HG02840 (cell line): ENCODE measurements around the gene ELOVL7.
"Not testable (repeated sequence)": the region's sequence is repeated elsewhere in the genome, so short reads cannot be mapped to it uniquely, and the experiment has no call there.

Experiments
- ATAC-seq: cut with Tn5 transposase; IDR thresholded peaks from one replicate; pipeline ENCODE4 v1.9.1; 2021; ENCODE audit warnings: mild to moderate bottlenecking, moderate library complexity, moderate number of reproducible peaks; ENCODE audit not compliant: unreplicated experiment, low FRiP score

ELOVL7 gene

GRCh38 chr5:60722416-60722815 is 121.7 kb downstream of the ELOVL7 start:
- no peak for ATAC-seq

DNA sequence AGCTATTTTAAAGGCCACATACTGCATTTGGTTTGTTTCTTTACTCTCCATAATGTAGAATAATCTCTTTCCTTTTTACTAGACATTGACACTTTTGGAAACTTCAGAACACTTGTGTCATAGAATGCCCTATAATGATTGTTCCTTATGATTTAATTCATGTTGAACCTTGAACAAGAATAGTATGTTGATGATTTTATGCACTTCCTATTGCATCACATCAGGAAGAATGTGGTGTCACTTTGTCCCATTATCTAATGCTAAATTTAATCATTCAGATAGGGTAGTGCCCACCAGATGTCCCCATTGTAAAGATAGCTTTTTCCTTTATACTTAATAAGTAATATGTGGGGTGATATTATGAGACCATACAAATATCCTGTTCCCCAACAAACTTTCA is 124.7 kb downstream of the ELOVL7 start:
- ATAC-seq = no peak

DNA sequence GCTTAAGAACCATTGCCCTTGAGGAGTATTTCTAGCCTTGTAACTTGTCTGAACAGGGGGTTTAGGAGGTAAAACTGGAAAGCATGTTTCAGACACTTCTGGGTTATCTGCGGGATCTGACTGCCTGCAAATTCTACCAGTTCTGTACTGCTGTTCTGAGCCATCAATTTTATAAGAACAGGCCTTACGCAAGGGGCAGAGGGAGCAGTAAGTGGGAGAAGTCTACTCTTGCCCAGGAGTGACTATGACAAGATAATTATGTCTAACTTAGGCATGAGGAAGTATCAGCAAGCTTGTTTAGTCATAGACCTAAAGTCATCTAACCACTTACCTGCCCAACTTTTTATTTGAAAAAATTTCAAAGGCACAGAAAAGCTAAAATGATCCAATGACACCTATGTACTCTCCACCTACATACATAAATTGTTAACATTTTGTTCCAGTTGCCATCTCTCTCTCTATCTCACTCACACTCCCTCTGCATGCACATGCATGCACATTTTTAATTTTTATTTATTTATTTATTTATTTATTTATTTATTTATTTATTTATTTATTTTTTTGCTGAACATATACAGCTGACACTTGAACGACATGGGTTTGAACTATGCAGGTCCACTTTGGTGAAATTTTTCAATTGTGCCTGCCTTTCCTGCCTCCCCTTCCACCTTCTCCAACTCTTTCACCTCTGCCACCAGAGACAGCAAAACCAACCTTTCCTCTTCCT is 125.7 kb downstream of the ELOVL7 start:
- no peak for ATAC-seq

DNA sequence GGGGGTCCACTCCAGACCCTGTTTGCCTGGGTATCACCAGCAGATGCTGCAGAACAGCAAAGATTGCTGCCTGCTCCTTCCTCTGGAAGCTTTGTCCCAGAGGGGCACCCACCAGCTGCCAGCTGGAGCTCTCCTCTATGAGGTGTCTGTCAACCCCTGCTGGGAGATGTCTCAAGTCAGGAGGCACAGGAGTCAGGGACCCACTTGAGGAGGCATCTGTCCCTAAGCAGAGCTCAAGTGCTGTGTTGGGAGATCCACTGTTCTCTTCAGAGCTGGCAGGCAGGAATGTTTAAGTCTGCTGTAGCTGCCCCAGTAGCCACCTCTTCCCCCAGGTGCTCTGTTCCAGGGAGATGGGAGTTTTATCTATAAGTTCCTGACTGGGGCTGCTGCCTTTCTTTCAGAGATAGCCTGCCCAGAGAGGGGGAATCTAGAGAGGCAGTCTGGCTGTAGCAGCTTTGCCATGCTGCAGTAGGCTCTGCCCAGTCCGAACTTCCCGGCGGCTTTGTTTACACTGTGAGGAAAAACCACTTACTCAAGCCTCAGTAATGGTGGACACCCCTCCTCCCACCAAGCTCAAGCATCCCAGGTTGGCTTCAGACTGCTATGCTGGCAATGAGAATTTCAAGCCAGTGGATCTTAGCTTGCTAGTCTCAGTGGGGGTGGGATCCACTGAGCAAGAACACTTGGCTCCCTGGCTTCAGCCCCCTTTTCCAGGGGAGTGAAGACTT is 128.7 kb downstream of the ELOVL7 start:
- not testable (repeated sequence) for ATAC-seq

- ATAC-seq = no peak
Observed at GRCh38 chr5:60712950-60713349, 131.1 kb downstream of the ELOVL7 start.

DNA sequence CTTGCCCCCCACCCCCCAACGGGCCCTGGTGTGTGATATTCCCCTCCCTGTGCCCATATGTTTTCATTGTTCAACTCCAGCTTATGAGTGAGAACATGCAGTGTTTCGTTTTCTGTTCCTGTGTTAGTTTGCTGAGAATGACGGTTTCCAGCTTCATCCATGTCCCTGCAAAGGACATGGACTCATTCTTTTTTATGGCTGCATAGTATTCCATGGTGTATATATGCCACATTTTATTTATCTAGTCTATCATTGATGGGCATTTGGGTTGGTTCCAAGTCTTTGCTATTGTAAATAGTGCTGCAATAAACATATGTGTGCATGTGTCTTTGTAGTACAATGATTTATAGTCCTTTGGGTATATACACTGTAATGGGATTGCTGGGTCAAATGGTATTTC is 132.2 kb downstream of the ELOVL7 start:
- ATAC-seq = not testable (repeated sequence)

GRCh38 chr5:60710362-60710761 is 133.7 kb downstream of the ELOVL7 start:
- ATAC-seq = no peak

GRCh38 chr5:60705144-60705543 is 138.9 kb downstream of the ELOVL7 start:
- no peak for ATAC-seq

DNA sequence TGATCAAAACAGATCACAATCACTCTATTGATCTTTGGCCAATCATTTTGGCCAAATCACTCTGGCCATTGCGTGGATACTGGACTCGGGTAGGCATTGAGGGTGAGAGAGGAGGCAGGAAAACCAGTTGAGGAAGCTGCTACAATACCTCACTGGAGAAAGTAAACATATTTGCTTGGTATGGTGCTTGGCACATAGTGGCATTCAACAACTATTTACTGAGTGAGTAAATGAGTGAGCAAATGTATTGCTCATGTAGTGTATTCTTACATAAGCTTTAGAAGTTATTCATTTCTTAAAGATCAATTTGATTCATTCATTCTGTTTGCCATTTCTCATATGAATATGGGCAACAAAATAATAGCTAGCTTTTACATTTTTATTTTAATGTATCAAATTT is 140.1 kb downstream of the ELOVL7 start:
- ATAC-seq = no peak
